Activated CD4-positive, alpha-beta T cell treated with anti-CD3 and anti-CD28 coated beads for 24 hours (primary cell): Measurements from ENCODE around the gene DIP2B.

Experiments
- DNase-seq, 2 donors: peaks; one replicate each; pipeline ENCODE4 v3.0.0-alpha.2; 2020; ENCODE audit warnings: low read depth in 2 of 2

DIP2B gene

GRCh38 chr12:50611021-50611744 is 106.4 kb downstream of the DIP2B start:
- no peak for DNase-seq

GRCh38 chr12:50612882-50613281 is 108.1 kb downstream of the DIP2B start:
- DNase-seq: no peak

DNA sequence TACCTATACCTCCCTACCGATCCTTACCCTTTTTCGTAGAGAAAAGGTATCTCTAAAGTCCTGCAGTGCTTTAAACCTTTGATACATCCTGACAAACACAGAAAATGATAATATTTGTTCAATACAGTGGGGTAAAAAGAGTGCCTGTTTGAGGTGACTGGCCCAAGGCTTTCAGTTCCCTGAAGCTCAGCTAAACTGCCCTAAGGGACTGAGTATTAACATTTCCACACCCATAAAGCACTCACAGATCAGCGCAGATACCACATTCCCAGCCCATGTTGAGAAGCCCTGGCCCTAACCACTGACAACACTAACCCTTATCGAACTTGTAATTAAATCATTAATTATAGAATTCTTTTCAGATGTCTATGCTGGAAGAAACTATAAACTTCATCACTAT is 108.7 kb downstream of the DIP2B start:
- DNase-seq: no peak

DNA sequence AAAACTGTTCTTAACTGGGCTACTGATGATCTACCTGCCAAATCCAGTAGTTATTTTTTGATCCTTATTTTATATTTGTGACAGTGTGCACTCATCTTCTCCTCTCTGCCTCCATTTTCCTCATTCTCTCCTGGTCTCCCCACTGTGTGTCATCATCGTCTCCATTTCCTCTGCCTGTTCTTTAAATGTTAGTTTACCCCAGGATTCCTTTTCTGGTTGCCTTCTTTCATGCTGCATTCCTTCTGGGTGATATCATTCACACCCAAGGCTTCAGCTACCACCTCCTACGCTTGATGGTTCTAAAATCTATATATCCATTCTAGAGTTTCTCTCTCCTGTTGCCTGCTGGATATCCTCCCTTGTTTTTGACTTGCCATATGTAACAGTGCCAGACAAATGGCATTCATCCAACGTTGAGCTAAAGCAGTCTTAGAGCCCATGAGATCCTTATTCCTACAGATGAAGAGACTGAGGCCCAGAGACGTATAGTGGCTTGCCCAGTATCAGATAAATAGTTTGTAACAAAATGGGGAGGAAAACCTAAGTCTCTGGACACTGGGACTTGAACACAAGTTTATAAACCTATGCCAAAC is 109.5 kb downstream of the DIP2B start:
- no peak for DNase-seq

DNA sequence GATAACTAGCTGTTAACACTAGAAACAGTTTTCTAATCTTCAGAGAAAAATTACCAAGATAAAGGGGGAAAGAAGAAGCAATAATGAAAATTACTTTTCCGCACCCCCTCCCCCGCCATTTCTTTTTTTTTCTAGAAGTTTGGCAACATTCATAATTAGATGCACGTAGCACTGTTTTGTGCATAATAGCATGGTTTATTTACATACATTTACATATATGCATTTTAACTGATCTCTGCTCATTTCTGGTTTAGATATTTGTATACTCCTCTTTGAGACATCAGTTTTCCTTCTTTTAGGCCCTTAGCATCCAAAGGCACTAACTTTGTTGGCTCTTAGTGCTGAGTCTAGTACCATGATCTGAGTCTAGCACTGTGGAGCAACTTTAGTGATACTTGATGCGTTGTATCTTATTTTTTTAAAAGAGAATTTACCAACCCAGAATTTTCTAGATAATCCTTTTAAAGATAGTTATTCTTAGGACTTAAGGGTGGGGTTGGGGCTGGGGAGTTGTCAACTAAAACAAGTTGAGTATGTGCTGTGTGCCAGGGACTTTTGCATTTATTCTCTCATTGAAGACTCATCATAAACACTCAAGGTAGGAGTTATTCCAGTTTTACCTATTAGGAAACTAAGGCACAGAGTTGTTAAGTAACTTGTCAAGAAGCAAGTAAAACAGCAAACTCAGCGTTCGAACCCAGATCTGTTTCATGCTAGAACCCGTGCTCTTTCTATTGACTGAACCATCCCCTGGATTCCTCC is 110.5 kb downstream of the DIP2B start:
- DNase-seq: no peak

- no peak for DNase-seq
Measured at GRCh38 chr12:50615907-50616296, 111.1 kb downstream of the DIP2B start.

DNA sequence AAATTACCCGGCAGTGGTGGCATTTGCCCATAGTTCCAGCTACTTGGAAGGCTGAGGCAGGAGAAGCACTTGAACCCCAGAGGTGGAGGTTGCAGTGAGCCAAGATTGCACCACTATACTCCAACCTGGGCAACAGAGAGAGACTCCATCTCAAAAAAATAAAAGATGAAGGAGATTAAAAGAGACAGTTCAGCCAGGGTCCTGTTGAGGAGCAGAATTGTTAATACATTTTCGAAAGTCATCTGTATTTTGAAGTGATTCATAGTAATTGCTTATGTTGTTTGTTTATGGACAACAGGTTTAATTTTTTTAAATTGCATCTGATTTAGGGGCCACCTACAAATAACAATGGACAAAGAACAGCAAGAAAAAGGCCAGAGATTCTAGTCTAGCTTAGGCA is 112.9 kb downstream of the DIP2B start:
- no peak for DNase-seq

- DNase-seq: no peak
Measured at GRCh38 chr12:50618864-50619609, 114.3 kb downstream of the DIP2B start.

GRCh38 chr12:50619610-50619958 is 114.8 kb downstream of the DIP2B start:
- no peak for DNase-seq

DNA sequence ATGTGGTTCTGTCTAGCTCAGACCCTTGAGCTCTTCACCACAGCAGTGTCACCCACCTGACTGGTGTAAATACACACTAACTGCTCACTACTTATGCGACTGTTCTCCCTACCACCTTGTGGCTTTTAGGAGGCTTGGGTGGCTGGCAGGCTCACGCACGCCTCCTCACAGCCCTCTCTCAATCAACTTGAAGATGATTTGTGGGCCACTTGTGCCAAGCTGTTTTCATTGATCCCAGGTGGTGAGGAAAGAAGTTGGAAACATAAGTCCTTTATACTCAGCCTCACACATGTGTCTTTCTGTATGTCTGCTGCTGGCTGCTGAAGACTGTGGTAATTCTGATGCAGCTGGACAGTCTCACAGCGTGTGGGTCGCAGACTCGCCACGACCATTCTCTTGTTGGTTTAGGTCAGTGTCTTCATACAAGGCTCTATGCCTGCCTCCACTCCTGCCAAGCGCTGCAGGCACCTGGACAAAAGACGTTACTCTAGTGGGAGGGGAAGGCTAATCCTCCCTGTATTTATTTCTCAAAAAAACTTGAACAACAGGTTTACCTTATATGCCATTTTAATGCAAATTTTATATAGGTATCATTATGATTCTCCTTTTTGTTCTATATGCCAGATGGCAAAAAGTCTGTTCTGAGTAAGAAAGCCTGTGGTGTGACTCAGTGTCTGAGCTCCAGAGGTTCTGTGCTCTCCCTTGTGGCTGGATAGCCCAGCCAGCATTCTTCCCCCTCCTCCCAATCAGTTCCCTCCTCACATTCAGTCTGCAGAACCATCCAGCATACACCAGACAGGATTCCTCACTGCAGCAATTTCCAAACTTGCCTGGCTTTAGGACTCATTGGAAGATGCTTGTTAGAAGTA is 115.6 kb downstream of the DIP2B start:
- DNase-seq: no peak

- DNase-seq: no peak
Measured at GRCh38 chr12:50620978-50621360, 116.2 kb downstream of the DIP2B start.

GRCh38 chr12:50621399-50622300 is 116.9 kb downstream of the DIP2B start:
- no peak for DNase-seq

DNA sequence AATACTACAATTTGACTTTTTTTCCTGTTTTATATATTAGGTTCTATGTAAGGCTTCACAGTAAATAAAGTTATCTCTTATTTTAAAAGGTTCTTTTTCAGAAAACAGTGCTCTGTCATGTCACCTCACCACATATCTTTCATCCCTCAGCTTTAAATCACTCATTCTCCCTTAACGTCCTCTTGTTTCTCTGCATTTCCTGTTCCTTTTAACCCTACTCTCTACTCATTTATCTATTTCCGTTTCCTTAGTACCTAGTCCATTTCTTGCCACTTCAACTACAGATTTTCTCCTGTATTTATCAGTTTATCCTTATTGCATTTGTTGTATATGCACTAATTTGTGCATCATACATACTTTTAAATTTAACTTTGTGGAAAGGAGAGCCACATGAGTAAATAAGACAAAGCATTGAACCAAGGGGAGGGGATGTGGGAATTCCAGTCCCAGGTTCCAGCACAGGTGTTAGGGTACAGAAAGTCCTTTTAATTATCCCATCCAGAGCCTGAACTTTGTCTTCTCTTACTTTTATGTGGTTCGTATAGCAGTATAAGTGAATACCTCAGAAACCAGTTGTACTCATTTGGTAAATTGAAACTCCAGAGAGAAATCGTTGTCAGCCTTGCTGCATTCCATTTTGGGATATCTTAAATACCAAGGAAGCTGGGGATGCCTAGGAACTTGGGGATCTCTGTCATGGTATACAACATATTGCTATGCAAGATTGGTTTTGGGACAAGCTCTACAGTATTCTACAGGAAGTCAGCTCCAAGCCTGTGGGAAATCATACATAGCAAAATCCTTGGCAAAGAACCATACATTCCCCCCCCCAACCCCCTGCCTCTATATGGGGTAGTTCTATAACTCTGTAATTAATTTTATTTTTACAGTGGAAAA is 120.5 kb downstream of the DIP2B start:
- DNase-seq: no peak

DNA sequence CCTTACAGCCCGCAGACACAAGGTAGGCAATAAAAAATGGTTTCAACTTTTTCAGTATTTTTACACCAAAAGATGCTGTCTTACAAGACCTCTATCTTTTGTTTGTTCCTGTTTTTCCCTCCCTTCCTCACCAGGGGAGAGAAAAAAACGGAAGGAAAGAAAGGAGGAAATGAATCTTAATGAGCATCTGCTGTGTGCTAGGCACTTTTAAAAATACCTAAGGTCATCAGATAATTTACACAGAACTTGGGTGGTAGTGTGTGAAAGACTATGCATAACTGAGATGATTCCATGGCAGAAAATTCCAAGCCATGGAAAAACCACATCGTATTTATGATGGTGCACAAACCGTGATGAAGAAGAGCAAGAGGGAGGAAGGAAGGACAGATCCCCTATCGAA is 121.2 kb downstream of the DIP2B start:
- no peak for DNase-seq

- no peak for DNase-seq
Measured at GRCh38 chr12:50627491-50627890, 122.7 kb downstream of the DIP2B start.

DNA sequence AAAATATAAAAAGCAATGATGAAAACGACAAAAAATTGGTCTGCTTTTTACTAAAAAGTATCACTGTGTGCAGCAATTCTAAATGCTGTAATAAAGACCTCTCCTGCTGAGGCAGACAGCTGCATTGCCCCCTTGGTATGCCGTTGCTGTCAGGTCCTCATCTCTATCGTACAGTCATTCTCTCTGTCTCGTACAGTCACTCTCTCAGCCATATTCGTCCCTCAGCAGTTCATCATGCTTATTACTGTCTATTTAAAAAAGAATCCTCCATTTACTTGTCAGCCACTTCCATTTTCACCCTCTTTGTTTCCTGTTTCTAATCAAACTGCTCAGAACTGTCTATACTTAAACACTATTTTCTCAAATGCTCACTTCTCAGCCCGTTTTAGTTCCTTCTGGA is 123.6 kb downstream of the DIP2B start:
- DNase-seq: no peak

DNA sequence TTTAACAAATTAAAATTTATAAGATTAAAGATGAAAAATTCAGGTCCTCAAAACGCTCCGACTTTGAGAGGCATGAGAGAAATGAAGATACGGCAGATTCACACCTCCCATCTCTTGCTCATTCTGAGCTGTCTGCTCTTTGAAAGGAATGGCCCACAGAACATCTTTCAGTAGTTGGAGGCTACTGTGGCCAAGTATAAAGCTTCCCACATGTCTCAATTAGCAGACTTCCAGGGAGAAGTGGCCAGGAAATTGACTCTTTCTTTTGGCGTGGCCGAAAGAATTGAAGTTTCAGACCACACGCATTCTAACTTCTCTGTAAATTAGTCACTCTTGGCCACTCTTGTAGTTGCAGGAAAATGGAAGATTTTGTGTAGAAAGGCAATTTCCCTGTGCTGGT is 129.2 kb downstream of the DIP2B start:
- DNase-seq: no peak

- DNase-seq: no peak
Measured at GRCh38 chr12:50634379-50634778, 129.6 kb downstream of the DIP2B start.

GRCh38 chr12:50635364-50635763 is 130.6 kb downstream of the DIP2B start:
- DNase-seq: no peak
